SK-N-SH (cell line): ENCODE data around the gene SPIB.

Experiments used
- ELF1 ChIP-seq: IDR thresholded peaks from 2 replicates; pipeline ENCODE4 v1.4.0; 2012
- EP300 ChIP-seq, 2 experiments: IDR thresholded peaks; 2 replicates each; pipeline versions ENCODE4 v1.4.0 to v1.6.1; 2012; ENCODE audit warnings: borderline replicate concordance in 1 of 2, low read depth in 1 of 2, low read length in 1 of 2
- TF ChIP-seq, protein P1 (sequence below): fragments of 200-600 bp; sonication (generic); IDR thresholded peaks from 2 replicates; pipeline ENCODE4 v1.6.1; 2017; ENCODE audit warnings: antibody characterized with exemption, mild to moderate bottlenecking, moderate library complexity

DNA sequence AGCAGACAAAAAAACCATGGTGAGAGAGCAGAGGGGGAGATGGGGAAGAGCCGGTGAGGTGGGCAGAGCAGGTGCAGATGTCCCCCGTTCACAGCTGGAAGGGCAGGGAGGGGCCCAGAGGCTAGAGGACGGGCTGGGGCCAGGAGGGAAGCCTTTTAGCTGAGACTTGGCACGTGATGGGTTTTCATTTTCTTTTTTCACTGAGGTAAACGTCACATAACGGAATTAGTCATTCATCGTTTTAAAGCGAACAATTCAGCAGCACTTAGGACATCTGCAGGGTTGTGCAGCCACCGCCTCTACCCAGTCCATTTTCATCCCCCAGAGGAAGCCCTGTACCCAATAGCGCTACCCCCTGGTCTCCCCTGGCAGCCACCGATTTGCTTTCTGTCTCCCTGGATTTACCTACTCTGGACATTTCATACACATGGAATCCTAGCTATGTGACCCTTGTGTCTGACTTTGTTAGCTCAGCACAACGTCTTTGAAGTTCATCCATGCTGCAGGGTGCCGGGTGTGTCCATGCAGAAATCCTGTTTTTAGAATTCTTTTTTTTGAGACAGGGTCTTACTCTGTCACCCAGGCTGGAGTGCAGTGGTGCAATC, 41.5 kb downstream of the SPIB start:
- TF ChIP-seq, protein P1, sequence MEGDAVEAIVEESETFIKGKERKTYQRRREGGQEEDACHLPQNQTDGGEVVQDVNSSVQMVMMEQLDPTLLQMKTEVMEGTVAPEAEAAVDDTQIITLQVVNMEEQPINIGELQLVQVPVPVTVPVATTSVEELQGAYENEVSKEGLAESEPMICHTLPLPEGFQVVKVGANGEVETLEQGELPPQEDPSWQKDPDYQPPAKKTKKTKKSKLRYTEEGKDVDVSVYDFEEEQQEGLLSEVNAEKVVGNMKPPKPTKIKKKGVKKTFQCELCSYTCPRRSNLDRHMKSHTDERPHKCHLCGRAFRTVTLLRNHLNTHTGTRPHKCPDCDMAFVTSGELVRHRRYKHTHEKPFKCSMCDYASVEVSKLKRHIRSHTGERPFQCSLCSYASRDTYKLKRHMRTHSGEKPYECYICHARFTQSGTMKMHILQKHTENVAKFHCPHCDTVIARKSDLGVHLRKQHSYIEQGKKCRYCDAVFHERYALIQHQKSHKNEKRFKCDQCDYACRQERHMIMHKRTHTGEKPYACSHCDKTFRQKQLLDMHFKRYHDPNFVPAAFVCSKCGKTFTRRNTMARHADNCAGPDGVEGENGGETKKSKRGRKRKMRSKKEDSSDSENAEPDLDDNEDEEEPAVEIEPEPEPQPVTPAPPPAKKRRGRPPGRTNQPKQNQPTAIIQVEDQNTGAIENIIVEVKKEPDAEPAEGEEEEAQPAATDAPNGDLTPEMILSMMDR: no peak
- TF ChIP-seq ELF1: no peak
- TF ChIP-seq EP300 (IDR thresholded peaks at IDR 0.05; ENCODE audit: borderline replicate concordance in 1 of 2, low read depth in 1 of 2, low read length in 1 of 2): no peak
